Measurements from ENCODE around the gene CNTN5.

- no peak for TF ChIP-seq KLF16 (tag by site-specific recombination; IDR thresholded peaks at IDR 0.05)
- TF ChIP-seq, protein P1, sequence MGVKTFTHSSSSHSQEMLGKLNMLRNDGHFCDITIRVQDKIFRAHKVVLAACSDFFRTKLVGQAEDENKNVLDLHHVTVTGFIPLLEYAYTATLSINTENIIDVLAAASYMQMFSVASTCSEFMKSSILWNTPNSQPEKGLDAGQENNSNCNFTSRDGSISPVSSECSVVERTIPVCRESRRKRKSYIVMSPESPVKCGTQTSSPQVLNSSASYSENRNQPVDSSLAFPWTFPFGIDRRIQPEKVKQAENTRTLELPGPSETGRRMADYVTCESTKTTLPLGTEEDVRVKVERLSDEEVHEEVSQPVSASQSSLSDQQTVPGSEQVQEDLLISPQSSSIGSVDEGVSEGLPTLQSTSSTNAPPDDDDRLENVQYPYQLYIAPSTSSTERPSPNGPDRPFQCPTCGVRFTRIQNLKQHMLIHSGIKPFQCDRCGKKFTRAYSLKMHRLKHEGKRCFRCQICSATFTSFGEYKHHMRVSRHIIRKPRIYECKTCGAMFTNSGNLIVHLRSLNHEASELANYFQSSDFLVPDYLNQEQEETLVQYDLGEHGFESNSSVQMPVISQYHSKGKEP (tag by site-specific recombination; IDR thresholded peaks at IDR 0.05): no peak
- TF ChIP-seq ZNF266 (tag by site-specific recombination; IDR thresholded peaks at IDR 0.05; ENCODE audit: low read depth): no peak
- TF ChIP-seq ZSCAN18 (tag by site-specific recombination; IDR thresholded peaks at IDR 0.05): no peak
- TF ChIP-seq CTCF (tag by site-specific recombination; IDR thresholded peaks at IDR 0.05): no peak
- no peak for TF ChIP-seq ZBTB21 (tag by site-specific recombination; IDR thresholded peaks at IDR 0.05)
- TF ChIP-seq ZNF596 (tag by site-specific recombination; IDR thresholded peaks at IDR 0.05): no peak
- no peak for TF ChIP-seq BCL11A (tag by site-specific recombination; IDR thresholded peaks at IDR 0.05; ENCODE audit: low read depth)
These were observed 312.9 kb downstream of the CNTN5 start for GRCh38 chr11:99333621-99334020.

Measured in HEK293 (cell line).